ENCODE data around the gene FMC1.

FMC1 gene

GRCh38 chr7:139358541-139359365, 17.6 kb downstream of the FMC1 start:
- Mint-ChIP-seq H3K4me1 (ENCODE audit: low read depth) (peaks cover 27% of the 10 kb centered on the region), H3K4me3 (peak overlapping the region; percentile 95), H3K27ac (peak overlapping the region; percentile 100), H3K9me3 (no peaks in the 10 kb centered on the region), H3K27me3 (ENCODE audit: low read depth) (no peaks in the 10 kb centered on the region), H3K36me3 (ENCODE audit: low read depth) (peaks cover 9% of the 10 kb centered on the region)

DNA sequence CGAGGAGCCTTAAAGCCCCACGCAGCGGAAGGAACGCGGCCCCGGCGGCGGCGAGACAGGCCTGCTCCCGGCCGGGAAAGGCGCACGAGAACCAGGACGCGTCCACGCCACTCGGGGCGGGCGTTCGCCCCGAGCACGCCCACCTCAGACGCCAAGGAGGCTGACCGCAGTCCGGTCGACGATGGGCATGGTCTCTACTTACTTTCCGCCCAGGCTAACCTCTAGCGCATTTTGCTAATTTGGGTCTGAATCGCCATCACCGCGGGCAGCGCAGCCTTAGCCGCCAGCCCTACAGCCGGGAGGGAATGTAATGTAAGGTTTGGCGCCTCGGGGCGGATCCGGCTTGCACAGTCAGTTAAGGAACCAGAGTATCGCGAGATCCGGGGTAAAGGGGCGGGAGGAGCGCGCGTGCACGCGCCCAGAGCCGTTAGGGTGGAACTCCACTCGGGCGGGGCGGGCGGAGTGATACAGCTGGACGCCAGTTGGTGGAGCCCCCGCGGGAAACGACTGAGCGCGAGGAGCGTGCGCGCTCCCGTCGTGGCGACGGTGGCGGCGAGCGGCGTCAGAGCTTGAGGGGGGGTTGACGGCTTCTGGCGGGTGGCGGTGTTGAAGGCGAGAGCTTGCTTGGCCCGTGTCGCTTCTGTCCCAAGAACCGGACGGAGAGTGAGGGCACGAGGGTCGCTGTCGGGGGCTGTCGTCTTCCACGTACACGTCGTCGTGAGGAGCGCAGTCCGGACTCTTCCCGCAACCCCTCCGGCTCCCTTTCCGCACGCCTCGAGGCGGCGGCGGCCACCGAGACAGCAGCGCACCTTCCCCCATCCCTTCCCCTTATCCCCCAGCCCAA, 18.5 kb downstream of the FMC1 start, which contains the start of gene LUC7L2:
Gene LUC7L2, plus strand, starts transcription at position 529 of the 844 bp plus-strand sequence. CDS start 368 bp downstream, outside the sequence.
- peak within 1 kb of the TSS; percentile 100 for H3K27ac Mint-ChIP-seq
- H3K36me3 Mint-ChIP-seq (ENCODE audit: low read depth): peaks cover 9% of the 10 kb centered on the region
- H3K9me3 Mint-ChIP-seq: no peaks in the 10 kb centered on the region
- H3K4me1 Mint-ChIP-seq (ENCODE audit: low read depth): peaks cover 28% of the 10 kb centered on the region
- H3K27me3 Mint-ChIP-seq (ENCODE audit: low read depth): no peaks in the 10 kb centered on the region
- peak within 1 kb of the TSS; percentile 95 for H3K4me3 Mint-ChIP-seq

DNA sequence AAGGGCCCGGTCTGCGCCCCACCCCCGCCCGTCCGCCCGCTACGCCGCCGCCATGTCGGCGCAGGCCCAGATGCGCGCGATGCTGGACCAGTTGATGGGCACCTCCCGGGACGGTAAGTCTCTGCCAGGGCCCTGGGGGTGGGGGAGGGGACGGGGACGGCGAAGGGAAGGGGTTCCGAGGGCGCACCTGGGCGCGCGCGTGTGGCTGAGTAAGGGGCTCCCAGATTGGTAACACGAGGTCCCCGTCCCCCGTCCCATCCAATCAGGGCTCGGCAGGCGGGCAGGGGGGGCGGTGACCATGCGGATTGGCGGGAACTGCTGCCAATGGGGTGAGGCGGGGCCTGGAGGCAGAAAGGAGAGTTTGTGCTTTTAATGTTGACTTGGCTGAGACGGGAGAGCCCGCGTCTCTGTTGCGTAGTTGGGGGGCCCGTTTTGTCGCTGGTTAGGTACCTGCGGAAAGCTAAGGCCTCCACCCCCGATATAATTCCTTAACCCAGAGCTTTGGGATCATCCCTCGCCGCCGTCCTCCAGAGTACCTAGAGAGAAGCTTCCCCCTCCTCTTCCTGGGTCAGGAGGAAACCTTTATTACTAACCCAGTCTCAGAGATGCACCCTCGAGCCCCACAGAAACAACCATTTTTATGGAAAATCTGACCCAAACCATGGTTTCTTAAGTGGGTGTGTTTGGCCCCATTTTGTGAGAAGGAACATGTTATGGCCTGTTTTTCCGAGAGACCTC, 19.2 kb downstream of the FMC1 start:
- H3K9me3 Mint-ChIP-seq: no peaks in the 10 kb centered on the region
- no peaks in the 10 kb centered on the region for H3K27me3 Mint-ChIP-seq (ENCODE audit: low read depth)
- H3K27ac Mint-ChIP-seq: peak overlapping the region; percentile 100
- peaks cover 12% of the 10 kb centered on the region for H3K36me3 Mint-ChIP-seq (ENCODE audit: low read depth)
- peak overlapping the region; percentile 95 for H3K4me3 Mint-ChIP-seq
- peaks cover 33% of the 10 kb centered on the region for H3K4me1 Mint-ChIP-seq (ENCODE audit: low read depth)

GRCh38 chr7:139360948-139361307, 19.8 kb downstream of the FMC1 start:
- peaks cover 11% of the 10 kb centered on the region for H3K36me3 Mint-ChIP-seq (ENCODE audit: low read depth)
- peaks cover 36% of the 10 kb centered on the region for H3K4me1 Mint-ChIP-seq (ENCODE audit: low read depth)
- H3K4me3 Mint-ChIP-seq: peak overlapping the region; percentile 95
- H3K27me3 Mint-ChIP-seq (ENCODE audit: low read depth): no peaks in the 10 kb centered on the region
- no peaks in the 10 kb centered on the region for H3K9me3 Mint-ChIP-seq
- H3K27ac Mint-ChIP-seq: peak overlapping the region; percentile 100

GRCh38 chr7:139361523-139361922, 20.4 kb downstream of the FMC1 start:
- Mint-ChIP-seq H3K36me3 (ENCODE audit: low read depth) (peaks cover 11% of the 10 kb centered on the region), H3K9me3 (no peaks in the 10 kb centered on the region), H3K4me3 (peak overlapping the region; percentile 95), H3K4me1 (ENCODE audit: low read depth) (peaks cover 36% of the 10 kb centered on the region), H3K27me3 (ENCODE audit: low read depth) (no peaks in the 10 kb centered on the region), H3K27ac (peak overlapping the region; percentile 100)

GRCh38 chr7:139362302-139362701, 21.2 kb downstream of the FMC1 start:
- Mint-ChIP-seq H3K9me3 (no peaks in the 10 kb centered on the region), H3K36me3 (ENCODE audit: low read depth) (peaks cover 12% of the 10 kb centered on the region), H3K27ac (no peak overlapping the region), H3K4me3 (no peak overlapping the region), H3K27me3 (ENCODE audit: low read depth) (no peaks in the 10 kb centered on the region), H3K4me1 (ENCODE audit: low read depth) (peaks cover 34% of the 10 kb centered on the region)

DNA sequence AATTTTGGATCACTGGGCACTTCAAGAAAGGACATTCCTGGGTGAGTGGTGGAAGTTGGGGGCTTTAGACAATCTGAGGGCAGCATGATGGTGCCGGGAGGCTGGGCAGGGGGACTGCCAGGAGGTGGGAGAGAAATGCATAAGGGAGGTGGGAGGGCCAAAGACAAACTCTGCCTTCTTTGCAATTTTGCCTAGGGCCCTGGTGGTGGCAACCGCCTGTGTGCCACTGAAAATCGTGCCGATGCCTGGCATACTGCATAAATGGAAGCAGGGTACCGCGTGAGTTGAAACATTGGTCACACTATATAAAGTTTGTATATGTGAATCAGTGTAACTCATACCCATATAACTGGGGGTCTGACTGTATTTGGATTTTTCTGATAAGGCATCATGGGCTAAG, 21.8 kb downstream of the FMC1 start:
- H3K27ac Mint-ChIP-seq: peak overlapping the region; percentile 27
- peak overlapping the region; percentile 2 for H3K4me3 Mint-ChIP-seq
- H3K9me3 Mint-ChIP-seq: no peaks in the 10 kb centered on the region
- peaks cover 17% of the 10 kb centered on the region for H3K36me3 Mint-ChIP-seq (ENCODE audit: low read depth)
- peaks cover 39% of the 10 kb centered on the region for H3K4me1 Mint-ChIP-seq (ENCODE audit: low read depth)
- H3K27me3 Mint-ChIP-seq (ENCODE audit: low read depth): no peaks in the 10 kb centered on the region

DNA sequence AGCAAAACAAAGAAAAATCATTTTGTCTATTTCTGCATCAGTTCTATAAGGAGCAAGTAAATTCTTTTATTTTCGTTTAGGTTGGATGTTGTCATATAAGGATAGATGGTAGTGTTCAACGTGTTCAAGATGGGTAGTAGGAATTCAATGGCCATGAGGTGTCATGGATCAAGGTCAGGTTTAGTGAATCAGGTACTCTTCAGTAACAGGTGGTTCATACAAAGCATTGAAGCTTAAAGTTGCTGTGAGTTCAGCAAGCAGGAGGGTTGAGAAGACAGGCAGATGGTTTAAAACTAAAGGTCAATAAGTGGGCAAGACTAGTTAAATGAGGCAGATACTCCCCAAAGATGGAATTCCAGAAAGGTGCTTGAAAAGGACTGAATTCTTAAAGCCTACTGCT, 24.2 kb downstream of the FMC1 start:
- no peaks in the 10 kb centered on the region for H3K9me3 Mint-ChIP-seq
- H3K27me3 Mint-ChIP-seq (ENCODE audit: low read depth): no peaks in the 10 kb centered on the region
- H3K4me3 Mint-ChIP-seq: no peak overlapping the region
- H3K4me1 Mint-ChIP-seq (ENCODE audit: low read depth): peaks cover 47% of the 10 kb centered on the region
- no peak overlapping the region for H3K27ac Mint-ChIP-seq
- peaks cover 22% of the 10 kb centered on the region for H3K36me3 Mint-ChIP-seq (ENCODE audit: low read depth)

DNA sequence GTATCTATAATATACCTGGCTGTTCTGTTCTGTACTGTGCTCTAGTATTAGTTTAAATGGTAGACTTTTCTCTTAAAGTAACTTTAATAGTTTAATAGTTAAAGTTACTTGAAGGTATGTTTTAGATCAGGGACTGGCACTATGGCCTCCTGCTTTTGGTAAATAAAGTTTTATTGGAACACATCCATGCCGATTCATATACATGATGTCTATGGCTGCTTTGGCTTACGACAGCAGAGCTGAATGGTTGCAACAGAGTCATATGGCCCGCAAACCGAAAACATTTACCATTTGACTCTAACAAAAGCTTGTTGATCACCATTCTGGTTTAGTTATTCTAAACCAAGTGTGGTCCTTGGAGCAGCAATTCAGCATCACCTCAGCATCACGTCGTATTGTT, 25.3 kb downstream of the FMC1 start:
- no peaks in the 10 kb centered on the region for H3K9me3 Mint-ChIP-seq
- peaks cover 22% of the 10 kb centered on the region for H3K36me3 Mint-ChIP-seq (ENCODE audit: low read depth)
- no peaks in the 10 kb centered on the region for H3K27me3 Mint-ChIP-seq (ENCODE audit: low read depth)
- no peak overlapping the region for H3K4me3 Mint-ChIP-seq
- H3K27ac Mint-ChIP-seq: no peak overlapping the region
- peaks cover 47% of the 10 kb centered on the region for H3K4me1 Mint-ChIP-seq (ENCODE audit: low read depth)

- Mint-ChIP-seq H3K9me3 (no peaks in the 10 kb centered on the region), H3K36me3 (ENCODE audit: low read depth) (peaks cover 21% of the 10 kb centered on the region), H3K27ac (no peak overlapping the region), H3K4me1 (ENCODE audit: low read depth) (peaks cover 44% of the 10 kb centered on the region), H3K27me3 (ENCODE audit: low read depth) (no peaks in the 10 kb centered on the region), H3K4me3 (no peak overlapping the region)
These were observed 26.5 kb downstream of the FMC1 start for GRCh38 chr7:139367438-139368155.

- Mint-ChIP-seq H3K27me3 (ENCODE audit: low read depth) (no peaks in the 10 kb centered on the region), H3K4me1 (ENCODE audit: low read depth) (peaks cover 35% of the 10 kb centered on the region), H3K27ac (peak overlapping the region; percentile 41), H3K36me3 (ENCODE audit: low read depth) (peaks cover 13% of the 10 kb centered on the region), H3K4me3 (no peak overlapping the region), H3K9me3 (no peaks in the 10 kb centered on the region)
These were observed 29.3 kb downstream of the FMC1 start for GRCh38 chr7:139370301-139370942.

GRCh38 chr7:139370943-139371313, 29.8 kb downstream of the FMC1 start:
- H3K36me3 Mint-ChIP-seq (ENCODE audit: low read depth): peaks cover 14% of the 10 kb centered on the region
- H3K4me1 Mint-ChIP-seq (ENCODE audit: low read depth): peaks cover 32% of the 10 kb centered on the region
- H3K27ac Mint-ChIP-seq: no peak overlapping the region
- H3K9me3 Mint-ChIP-seq: no peaks in the 10 kb centered on the region
- no peak overlapping the region for H3K4me3 Mint-ChIP-seq
- no peaks in the 10 kb centered on the region for H3K27me3 Mint-ChIP-seq (ENCODE audit: low read depth)

DNA sequence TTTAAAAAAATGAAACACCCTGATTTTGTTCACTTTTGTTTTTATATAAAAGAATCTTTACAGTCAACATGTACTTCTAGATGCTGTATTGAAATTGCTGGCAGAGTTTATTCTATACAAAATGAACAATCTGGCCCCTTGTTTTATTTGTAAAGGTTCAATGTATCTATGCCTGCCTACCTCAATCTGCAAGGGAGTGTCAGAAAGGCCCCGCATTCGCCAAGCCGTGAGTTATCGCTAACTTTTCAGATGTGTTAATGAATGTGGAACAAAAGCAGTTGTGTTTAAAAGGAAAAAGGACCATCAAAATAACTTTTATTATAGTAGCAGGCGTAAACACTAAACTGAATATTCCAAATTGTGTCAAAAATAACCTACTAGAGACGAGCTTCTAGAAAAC, 33.1 kb downstream of the FMC1 start:
- Mint-ChIP-seq H3K9me3 (no peaks in the 10 kb centered on the region), H3K36me3 (ENCODE audit: low read depth) (peaks cover 21% of the 10 kb centered on the region), H3K4me1 (ENCODE audit: low read depth) (peaks cover 25% of the 10 kb centered on the region)

More for the DNA sequence above, 33.1 kb downstream of the FMC1 start:
- Mint-ChIP-seq H3K4me3 (no peak overlapping the region), H3K27me3 (ENCODE audit: low read depth) (no peaks in the 10 kb centered on the region), H3K27ac (no peak overlapping the region)
